NCI-H1105 (cell line): ENCODE measurements around the gene DYSF.

Experiments used
- DNase-seq: peaks from one replicate; lab custom pipeline; 2025; lab: John Stamatoyannopoulos, UW

Gene DYSF

DNA sequence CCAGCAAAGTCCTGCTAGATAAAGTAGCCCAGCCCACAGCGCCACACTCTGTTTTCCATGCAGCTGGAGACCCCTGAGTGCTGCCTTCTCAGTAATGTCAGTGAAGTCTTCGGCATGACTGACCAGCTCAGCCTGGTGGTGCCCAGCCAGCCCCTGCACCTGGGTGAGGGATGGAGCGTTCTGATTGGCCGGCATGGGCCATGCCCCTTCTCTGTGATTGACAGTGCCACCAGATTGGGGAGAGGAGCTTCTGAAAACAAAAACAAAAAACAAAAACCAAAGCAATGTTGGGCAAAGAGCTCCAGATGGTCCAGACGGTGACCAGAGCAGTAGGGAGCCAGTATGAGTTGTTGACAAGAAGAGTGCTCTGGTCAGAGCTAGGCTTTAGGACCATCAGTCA, 122.6 kb downstream of the DYSF start:
- DNase-seq: no peak

DNA sequence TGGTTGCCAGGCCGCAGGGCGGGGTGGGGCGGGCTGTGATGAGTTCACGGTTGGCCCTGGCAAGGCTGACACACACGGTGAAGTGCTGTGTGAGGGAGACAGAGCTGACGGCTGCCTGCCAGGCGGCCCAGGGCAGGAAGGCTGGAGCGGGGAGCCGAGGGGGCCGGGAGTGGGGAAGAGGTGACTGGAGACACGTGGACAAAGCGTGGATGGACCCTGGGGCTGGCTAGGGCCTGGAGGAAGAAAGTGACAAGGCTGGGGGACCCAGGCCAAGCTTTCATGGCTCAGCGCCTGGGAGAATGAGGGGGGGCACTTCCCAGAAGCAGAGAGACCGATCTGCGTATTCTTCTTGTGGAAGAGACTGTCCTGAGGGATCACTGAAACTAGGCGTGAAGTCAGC, 123.2 kb downstream of the DYSF start:
- DNase-seq: no peak

DNA sequence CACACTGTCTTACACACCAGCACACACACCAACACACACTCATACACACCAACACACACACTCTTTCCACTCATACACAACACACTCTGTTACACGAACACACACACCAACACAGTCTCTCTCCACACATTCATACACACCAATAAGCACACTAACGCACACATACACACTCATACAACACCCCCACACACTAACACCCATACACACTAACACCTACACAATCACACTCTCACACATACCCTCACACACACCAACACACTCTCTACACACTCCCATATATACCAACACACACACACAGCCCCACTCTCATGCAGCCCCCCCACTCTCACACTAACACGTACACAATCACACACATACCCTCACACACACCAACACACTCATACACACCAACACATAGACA, 123.8 kb downstream of the DYSF start:
- DNase-seq: no peak

DNA sequence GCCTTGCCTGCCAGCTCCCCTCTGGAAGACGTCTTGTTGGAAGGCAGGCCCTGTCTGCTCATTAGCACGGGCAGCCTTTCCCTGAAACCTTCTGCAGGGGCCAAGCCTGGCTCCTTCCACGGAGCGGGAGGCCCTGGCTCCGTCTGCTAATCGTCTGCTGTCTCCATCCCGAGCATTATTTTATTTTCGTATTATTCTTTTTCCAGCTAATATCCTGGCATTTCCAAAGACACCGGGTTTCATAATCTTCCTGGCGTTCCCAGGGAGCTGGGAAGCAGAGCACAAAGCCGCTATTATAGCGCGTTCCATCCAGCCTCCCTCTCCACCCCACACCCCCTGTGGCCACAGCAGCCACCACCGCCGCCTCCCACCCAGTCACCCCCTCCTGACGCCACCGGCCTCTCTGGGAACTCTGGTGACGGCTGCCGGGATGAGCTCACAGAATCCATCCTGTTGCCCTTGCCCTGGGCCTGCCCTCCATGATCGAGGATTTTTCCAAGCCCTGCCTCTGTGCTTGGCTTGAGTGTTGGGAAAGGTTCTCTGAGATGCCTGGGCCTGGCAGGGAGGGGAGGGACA, 125.5 kb downstream of the DYSF start:
- DNase-seq: no peak

DNA sequence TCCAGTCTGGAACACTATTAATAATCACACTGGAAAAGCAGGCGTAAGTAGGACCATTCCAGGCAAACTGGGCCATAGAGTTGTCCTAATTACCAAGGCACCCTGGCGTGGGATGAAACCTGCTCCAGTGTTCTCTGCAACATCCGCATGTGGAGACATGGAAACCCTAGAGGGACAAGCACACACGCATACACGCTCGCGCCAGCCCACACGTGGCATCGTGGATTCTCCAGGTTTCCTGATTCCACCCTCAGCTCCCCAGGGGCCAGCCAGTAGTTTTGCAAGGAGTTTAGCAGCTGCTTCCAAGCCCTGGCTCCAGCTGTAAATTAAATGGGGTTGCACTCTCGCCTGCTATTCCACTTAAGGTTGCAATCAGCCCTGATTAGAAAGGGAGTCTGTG, 127.7 kb downstream of the DYSF start:
- DNase-seq: no peak

DNA sequence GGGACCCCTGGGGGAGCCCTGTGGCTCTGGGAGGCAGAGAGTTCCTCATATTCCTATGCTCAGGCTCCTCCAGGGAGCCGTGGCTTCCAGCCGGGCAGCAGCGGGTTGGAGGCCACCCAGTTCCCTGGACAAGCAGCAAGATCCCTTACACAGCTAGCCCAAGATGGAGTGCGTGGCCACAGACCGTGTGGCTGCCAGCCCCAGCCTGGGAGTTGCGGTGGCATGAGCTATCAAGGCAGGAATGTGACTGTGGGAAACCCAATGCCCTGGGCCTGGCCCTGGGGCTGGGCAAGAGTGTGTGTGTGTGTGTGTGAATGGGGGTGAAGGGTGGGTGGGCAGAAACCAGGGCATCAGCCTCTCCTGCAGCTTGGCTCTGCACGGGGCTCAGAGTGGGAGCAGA, 130.5 kb downstream of the DYSF start:
- DNase-seq: no peak

DNA sequence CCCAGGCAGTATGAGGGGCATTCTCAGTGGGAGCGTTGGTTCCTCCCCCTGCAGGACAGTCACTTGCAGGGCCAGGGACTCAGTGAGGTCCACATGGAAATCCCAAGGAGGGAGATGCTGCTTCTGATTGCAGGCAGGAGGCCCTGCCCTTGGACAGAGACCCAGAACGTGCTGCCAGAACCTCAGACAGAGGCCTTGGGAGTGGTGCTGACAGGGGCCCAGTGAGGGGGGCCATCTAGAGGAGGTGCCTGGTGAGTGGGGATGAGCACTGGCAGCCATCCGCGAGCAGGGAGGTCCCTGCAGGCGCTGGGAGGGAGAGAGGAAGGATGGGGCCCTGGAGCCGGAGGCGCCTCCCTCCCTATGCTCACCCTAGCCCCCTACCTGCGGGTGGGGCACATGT, 133.1 kb downstream of the DYSF start:
- no peak for DNase-seq

DNA sequence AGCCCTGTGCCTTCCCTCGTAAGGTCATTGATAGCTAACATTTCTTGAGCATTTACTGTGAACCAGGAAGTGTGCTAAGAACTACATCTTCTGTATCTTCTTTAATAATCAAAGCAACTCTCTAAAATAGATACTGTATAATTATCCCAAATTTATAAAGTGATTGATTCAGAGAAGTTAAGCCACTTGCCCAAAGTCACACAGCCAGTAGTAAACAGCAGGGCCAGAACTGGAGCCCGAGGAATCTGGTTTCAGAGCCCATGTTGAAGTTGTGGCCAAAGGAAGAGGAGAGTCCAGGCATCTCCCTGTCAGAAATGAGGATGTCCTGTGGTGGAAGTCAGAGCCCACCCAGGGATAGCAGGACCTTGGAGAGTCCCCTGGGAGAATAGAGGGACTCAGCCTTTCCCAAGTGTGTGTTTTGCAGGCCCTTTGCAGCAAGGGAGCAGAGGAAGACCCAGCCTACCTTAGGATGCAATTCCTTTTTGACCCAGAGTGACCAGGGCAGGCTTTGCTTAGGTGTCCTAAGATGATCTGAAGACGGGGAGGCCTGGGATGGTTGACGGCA, 134.2 kb downstream of the DYSF start:
- DNase-seq: no peak

DNA sequence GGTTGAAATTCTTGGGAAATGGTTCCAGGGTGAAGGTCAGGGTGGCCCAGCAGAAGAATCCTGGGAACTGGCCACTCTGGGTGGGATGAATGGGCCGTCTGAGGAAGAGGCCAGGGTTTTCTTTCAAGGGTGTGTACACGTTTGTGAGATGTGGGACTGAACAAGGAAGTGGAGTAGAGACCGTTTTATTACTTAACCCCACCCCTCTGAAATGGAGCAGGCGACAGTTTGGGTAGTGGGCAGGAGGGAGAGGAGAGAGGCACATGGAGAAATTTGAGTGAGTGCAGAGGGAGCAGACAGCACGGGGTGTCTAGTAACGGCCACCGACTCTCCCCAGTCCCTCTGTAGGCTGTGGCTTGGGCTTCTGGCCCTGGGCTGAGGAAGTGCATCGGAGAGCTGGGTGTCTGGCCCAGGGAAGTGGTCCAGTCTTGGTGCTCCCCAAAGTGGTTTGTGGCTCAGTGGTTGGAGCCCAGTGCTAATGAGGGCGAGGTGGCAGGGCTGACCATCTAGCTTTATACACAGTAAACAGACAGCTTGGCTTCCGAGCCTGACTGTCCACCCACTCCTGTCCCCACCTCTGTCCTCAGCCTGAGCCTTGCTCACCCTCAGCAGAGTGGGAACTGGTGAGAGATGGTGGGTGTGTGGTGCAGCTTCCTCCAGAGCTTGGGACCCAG, 135.3 kb downstream of the DYSF start:
- no peak for DNase-seq

DNA sequence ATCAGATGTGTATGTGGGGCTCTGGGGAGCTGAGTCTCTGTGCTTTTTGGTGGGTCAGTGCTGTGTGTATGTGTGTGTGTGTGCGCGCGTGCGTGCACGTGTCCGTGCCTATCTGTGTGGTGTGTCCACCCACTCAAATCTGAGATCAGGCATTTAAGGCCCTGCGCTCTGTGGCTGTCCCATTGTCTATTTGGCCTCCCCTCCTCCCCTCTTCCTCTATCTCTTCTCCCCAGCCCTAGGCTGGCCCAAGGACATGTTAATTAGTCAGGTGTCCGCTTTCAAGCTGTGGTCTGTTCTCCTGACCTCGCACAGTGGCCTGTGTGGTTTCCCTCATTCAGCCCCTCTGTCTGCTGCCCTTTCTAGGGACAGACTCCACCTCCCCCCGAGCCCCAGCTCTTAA, 136.4 kb downstream of the DYSF start:
- DNase-seq: no peak

DNA sequence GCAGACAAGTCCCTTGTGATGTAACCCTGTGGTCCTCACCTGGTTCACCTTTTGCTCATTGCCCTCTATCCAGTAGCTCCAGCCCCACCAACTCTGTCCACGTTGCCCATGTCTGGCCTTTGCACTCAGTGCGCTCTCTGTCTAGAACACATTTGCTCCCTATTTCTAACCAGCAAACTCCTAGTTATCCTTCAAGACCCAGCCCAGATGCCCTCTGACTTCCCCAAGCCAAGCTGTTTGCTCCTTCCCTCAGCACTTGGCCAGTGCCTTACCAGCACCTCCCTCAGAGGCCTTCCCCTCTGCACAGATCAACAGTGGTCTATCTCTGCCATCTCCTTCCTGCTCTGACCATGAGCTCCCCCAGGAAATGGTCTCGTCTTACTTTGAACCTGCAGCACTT, 137.7 kb downstream of the DYSF start:
- no peak for DNase-seq

DNA sequence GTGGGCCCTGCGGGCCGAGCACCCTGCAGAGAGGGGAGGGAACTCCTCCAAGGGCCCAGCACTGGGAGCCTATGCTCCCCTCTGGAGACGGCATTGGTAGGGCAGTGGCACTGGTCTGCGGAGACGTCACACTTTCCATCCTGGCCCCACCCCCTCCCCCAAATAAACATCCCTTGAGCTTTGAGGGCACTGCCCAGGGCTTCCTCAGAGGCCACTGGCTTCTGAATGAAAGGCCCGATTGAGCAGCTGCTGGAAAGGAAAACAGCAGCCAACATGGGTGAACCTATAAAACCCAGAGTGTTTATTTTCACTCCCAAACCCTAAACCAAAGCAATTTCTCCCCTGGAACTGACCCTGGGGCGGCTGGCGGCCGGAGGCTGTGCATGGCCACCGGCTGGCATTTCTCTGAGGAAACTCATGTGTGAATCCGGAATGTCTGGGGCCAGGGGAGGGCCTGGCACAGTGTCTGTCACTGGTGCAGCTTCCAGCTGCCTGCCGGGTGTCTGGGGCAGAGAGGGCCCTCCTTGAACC, 138.9 kb downstream of the DYSF start:
- DNase-seq: no peak

DNA sequence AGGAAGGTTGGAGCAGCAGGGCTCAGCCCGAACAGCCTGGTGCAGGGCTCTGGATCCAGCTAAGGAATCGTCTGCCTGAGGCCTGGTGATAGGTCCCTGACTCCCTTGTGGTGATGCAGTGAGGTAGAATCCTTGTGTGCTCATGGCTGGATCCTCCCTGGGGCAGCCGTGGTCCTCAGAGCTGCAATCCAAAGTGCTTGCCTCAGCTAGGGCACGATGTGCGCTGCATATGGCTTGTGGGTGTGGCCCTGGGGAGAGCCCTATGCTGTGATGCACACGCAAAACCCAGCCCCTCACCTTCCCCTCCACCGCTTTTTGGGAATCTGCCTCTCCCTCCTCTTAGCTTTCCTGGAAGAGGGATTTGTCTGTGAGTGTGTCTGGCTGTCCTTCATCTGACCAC, 142.2 kb downstream of the DYSF start:
- DNase-seq: no peak

DNA sequence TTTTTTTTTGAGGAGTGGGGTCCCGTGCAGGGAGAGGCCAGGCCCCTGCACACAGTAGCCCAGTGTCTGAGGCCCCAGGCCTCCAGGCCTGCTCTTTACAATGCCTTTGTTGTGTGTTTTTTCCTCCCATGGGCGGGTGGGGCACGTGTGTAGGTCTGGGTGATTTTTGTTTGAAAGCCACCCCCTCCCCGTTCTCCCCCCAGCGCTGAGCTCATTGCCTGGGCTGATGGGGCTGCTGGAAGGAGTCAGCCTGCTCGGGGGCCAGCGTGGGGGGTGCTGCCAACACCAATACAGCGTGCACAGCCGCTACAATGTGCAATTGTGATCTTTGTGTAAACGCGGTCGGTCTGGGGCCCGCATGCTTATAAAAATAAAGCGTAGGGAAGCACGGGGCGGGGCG, 142.7 kb downstream of the DYSF start:
- DNase-seq: no peak

DNA sequence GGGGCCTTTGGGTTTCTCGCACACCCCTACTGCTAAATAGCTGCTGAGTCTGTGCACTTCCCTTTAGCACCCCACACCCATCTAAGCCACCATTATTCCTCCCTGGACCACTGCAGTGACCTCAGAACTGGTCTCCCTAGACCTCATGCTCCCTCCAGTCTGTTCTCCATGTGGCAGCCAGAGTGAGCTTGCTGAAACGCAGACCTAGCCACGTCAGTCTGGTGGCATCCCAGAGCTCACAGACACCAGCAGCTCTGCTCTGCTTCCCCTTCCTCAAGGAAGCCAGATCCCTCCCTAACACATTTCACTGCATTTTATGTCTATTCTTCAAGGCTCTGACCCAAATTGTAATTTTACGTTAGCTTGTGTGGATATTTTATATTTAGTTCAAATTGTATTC, 144.4 kb downstream of the DYSF start:
- DNase-seq: no peak

DNA sequence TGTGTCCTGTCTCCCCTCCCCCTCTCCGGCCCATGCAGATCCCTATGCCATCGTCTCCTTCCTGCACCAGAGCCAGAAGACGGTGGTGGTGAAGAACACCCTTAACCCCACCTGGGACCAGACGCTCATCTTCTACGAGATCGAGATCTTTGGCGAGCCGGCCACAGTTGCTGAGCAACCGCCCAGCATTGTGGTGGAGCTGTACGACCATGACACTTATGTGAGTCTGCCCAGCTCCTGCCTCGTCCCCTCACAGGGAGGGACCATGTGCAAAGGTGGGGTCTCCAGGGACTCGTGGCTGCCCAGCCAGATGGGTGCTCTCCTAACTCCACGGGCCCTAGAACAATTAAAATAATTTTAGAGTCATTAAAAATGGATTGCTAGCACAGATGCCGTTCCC, 145.2 kb downstream of the DYSF start:
- DNase-seq: no peak

DNA sequence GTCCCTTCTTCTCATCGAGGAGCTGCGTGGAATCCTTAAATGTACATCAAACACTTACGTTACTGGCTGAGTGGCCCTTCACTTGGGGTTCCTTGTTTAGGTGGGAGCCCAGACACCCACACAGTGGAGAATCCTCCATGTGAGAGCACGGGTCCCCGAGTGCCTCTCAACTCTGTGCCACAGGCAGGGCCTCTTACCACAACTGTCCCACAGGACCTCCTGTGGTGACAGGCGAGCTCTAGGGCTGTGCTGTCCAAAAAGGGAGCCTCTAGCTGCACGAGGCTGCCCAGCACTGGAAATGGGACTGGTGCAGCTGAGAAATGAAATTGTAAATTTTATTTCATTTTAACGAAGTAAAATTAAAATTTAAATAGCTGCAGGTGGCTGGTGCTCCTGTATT, 145.7 kb downstream of the DYSF start:
- DNase-seq: no peak

DNA sequence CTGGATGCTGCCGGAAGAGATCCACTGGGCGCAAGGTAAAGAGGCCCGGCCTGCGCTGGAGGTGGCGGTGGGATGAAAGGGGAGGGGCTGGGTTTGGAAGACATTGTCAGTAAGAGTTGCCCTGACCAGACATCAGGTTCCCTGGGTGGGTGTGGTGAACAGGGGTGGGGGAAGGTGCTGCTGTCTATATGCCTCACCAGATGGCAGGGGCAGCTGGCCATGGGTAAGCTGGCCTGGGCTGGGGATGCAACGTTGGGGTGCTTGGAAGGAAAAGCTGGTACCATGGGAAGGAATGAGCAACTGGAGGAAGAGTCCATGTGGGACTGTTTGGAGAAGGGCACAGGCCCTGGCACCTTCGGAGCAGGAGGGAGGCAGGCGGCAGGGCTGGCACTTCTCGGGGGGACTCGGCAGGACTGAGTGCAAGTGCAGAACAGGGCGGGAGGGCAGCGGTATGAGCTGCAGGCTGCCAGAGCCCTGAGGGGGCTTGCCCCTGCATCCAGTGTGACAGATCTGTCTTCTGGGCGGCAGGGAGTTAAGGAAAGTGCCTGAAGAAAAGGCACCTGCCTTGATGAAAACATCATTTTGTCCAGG, 146.4 kb downstream of the DYSF start:
- no peak for DNase-seq

DNA sequence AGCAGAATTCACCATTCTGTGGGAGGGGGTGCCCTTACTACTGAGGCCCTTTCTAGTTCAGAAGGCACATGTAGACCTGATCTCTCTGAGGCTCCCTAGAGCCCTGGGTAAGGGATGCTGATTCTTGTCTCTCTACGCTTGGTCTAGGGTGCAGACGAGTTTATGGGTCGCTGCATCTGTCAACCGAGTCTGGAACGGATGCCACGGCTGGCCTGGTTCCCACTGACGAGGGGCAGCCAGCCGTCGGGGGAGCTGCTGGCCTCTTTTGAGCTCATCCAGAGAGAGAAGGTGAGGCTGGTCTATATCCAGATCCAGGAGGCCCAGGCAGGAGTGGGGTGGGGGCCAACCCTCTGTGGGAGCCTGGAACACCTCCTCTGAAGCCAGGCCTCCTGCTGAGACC, 147.2 kb downstream of the DYSF start:
- DNase-seq: no peak

DNA sequence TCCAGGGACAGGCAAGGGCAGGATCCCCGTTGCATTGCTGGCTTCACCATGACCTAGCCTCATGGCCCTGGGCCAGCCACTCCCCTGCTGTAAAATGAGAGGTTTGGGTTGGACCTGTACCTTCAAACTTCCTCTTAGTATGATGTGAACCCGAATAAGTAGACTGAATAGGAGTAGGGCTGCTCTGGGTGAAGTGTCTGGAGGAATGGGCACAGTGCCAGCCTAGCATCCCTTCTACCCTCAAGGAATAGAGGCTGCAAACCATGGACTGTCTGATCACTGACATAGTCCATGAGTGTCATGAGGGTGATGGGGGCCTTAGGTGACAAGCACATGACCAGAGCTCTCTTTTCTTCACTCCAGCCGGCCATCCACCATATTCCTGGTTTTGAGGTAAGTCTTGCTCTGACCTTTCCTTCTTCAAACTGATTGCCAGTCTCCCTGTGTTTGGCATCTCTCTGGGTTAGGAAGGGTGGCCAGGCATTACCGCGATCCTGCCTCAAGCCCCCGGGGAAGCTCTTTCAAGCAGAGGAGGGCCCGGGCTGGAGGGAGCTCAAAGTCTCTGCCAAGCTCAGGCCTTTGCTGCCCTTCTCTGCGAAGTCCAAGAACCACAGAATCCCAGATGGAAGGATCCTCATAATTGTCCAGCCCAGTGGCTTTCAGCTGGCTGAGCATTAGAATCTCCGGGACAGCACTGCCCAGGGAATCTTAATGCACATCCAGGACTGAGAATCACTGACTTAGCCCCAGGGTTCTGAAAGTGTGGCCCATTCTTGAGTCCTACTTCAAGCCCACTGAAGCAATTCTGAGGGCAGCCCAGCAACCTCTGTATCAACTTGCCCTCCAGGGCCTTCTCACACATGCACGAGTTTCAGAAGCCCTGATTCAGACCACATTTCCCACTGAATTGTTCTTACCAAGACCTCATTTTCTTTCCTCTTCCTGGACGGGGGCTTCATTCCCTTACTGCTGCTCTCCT, 148.1 kb downstream of the DYSF start:
- no peak for DNase-seq

DNA sequence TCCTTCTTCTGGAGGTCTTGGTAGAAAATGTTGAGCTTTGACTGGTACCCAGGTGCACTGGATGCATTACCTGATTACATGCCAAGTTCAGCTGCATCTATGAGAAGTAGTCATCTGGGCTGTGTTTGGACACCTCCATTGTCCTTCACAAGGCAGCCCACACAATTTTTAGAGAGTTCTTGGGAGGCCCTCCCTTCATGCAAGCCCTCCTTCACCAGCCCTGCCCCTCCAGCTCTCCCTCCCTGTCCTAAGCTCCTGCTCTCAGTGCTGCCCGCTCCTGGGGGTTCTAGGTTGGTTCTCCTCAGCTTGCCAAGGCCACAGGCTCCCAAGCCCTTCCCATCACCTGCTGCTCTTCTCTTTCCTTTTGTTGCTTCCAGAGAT, 148.7 kb downstream of the DYSF start:
- no peak for DNase-seq

DNA sequence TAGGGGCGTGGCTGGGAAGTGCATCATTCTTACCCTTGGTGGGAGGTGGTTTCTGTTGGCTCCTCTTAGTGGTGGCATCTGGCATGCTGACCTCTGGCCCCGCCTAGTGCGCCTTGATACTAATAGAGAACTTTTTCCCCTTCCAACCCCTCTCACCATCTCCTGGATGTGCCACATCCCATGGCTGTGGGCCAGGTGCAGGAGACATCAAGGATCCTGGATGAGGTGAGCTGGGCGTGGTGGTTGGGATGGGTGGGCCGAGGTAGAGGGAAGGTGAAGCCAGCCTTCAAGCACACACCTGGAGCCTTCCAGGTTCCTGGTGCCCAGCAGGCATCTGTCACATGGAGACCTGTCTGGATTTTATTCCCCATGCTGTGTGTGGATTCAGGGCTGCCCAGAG, 149.2 kb downstream of the DYSF start:
- DNase-seq: no peak
